GM18519 (cell line): ENCODE measurements around the gene BRIP1.
"Not testable (repeated sequence)": the region's sequence is repeated elsewhere in the genome, so short reads cannot be mapped to it uniquely, and the experiment has no call there.

Experiments
- ATAC-seq: cut with Tn5 transposase; IDR thresholded peaks from one replicate; pipeline ENCODE4 v1.9.1; 2021; ENCODE audit warnings: mild to moderate bottlenecking, moderate library complexity; ENCODE audit not compliant: unreplicated experiment, low FRiP score

Gene BRIP1

DNA sequence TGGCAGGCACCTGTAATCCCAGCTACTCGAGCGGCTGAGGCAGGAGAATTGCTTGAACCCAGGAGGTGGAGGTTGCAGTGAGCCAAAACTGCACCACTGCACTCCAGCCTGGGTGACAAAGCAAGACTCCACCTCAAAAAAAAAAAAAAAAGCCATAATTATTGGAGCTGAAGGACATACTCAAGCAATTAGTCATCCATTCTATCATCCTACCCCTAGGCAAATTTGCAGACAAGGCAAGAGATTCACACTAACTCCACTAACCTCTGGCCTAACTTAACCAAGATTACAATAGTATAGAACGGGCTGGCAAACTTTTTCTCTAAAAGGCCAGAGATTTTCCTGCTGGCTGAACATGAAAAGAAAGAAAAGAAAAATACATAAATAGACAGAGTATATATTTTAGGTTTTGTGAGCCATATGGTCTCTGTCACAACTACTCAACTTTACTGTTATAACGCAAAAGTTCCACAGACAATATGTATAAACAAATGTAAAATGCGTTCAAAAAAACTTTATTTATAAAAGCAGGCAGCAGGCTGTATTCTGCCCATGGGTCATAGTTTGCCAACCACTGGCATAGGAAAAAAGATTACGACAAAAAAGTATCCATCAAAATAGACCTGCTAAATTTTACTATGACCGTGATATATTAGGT, 29.7 kb downstream of the BRIP1 start:
- ATAC-seq = no peak

DNA sequence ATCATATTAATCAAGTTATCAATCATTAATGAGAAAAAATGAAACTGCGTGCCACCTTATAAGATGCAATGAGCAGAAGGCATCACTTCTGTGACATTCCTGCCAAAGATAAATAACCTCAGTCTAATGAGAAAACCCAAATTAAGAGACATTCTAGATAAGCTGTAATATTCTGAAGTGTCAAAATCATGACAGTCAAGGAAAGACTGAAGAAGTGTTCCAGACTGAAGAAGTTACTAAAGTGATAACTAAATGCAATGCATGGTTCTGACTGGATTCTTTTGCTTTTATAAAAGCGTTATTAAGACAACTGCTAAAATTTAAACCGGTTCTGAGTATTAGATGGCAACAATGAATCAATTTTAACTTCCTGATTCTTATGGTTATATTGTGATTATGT, 30.9 kb downstream of the BRIP1 start:
- ATAC-seq = no peak

- ATAC-seq = no peak
Observed at GRCh38 chr17:61831099-61831498, 32.2 kb downstream of the BRIP1 start.

- no peak for ATAC-seq
Observed at GRCh38 chr17:61828694-61829093, 34.6 kb downstream of the BRIP1 start.

DNA sequence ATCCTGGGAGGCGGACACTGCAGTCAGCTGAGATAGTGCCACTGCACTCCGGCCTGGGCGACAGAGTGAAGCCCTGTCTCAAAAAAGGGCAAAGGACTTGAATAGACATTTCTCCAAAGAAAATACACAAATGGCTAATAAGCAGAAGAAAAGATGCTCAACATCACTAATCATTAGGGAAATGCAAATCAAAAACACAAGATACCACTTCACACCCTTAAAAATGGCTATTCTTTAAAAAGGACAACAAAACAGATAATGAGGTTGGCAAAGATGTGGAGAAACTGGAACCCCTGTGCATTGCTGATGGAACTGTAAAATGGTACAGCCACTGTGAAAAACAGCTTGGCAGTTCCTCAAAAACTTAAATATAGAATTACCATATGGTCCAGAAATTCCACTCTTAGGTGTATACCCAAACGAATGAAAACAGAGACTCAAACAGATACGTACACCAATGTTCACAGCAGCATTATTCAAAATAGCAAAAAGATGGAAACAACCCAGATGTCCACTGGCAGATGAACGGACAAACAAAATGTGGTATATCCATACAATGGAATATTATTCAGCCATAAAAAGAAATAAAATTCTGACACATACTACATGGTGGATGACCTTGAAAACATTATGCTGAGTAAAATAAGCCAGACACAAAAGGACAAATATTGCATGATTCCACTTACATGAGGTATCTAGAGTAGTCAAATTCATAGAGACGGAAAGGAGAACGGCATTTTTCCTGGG, 35.5 kb downstream of the BRIP1 start:
- no peak for ATAC-seq

GRCh38 chr17:61826866-61827265, 36.5 kb downstream of the BRIP1 start:
- not testable (repeated sequence) for ATAC-seq

- ATAC-seq = not testable (repeated sequence)
Observed at GRCh38 chr17:61826198-61826597, 37.1 kb downstream of the BRIP1 start.

DNA sequence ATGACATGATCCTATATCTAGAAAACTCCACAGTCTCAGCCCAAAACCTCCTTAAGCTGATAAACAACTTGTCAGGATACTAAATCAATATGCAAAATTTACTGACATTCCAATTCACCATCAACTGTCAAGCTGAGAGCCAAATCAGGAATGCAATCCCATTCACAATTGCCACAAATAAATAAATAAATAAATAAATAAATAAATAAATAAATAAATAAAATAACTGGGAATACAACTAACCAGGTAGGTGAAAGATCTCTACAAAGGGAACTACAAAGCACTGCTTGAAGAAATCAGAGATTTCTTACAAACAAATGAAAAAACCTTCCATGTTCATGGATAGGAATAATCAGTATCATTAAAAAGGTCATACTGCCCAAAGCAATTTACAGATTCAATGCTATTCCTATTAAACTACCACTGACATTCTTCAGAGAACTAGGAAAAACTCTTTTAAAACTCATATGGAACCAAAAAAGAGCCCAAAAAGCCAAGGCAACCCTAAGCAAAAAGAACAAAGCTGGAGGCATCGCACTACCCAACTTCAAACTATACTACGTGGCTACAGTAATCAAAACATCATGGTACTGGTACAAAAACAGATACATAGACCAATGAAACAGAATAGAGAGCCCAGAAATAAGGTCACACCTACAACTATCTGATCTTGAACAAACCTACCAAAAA, 37.7 kb downstream of the BRIP1 start:
- ATAC-seq = no peak

- ATAC-seq = no peak
Observed at GRCh38 chr17:61822326-61823285, 40.7 kb downstream of the BRIP1 start.

- ATAC-seq = no peak
Observed at GRCh38 chr17:61821655-61822054, 41.7 kb downstream of the BRIP1 start.

DNA sequence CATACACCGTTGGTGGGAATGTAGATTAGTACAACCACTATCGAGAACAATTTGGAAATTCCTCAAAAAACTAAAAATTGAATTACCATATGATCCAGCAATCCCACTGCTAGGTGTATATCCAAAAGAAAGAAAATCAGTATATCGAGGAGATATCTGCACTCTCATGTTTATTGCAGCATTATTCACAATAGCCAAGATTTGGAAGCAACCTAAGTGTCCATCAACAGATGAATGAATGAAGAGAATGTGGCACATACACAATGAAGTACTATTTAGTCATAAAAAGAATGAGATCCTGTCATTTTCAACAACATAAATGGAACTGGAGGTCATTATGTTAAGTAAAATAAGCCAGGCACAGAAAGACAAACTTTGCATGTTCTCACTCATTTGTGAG, 44.1 kb downstream of the BRIP1 start:
- not testable (repeated sequence) for ATAC-seq

GRCh38 chr17:61818225-61818624, 45.1 kb downstream of the BRIP1 start:
- no peak for ATAC-seq

DNA sequence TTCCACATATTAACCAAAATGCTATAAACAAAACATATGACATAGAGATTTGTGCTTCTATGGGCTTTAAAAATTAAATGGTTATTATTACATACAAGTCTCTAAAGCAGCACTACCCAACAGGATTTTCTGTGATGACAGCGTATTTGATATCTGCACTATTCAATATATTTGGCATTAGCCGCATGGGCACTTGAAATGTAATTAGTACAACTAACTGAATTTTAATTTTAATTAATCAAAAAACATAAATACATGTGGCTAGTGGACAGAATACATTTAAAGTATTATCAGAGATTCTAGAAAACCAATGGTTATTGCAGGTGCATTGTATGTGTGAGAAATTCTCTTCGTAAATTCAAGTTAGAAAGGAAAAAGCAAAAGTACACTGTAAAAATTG, 45.9 kb downstream of the BRIP1 start:
- no peak for ATAC-seq

GRCh38 chr17:61816538-61816937, 46.8 kb downstream of the BRIP1 start:
- no peak for ATAC-seq

GRCh38 chr17:61815863-61816503, 47.3 kb downstream of the BRIP1 start:
- no peak for ATAC-seq

- ATAC-seq = no peak
Observed at GRCh38 chr17:61814485-61814884, 48.8 kb downstream of the BRIP1 start.

GRCh38 chr17:61813211-61813610, 50.1 kb downstream of the BRIP1 start:
- no peak for ATAC-seq

- no peak for ATAC-seq
Observed at GRCh38 chr17:61812747-61813146, 50.6 kb downstream of the BRIP1 start.

DNA sequence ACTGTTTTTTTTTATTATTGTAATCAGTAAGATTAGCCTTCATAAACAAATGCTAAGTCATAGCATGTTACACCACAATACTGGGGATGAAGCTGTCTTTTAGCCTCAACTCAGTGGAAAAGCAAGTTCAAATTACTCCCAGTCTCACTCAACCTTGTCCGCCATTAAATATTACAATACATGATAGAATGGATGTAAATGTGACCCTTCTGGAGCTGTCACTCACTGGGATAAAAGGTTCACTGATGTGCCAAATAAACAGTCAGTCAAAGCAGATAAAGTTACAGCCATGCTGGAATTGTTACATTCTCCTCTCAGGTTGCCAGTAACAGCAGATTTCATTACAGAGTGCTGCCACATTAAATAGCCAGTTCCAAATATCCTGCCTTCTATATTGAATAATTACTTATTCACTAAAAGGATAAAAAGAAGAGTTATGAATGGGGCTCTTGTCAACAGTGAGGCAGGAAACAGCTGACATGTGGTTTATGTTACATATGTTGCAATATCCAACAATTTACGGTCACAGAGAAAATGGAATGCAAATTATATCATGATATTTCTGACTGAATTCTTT, 53.4 kb downstream of the BRIP1 start:
- ATAC-seq = no peak

GRCh38 chr17:61808442-61808841, 54.9 kb downstream of the BRIP1 start:
- no peak for ATAC-seq
